Right atrium auricular region (tissue), 2 donors: ENCODE measurements around the gene NDUFA13. TPM values are rescaled to one million over a fixed set of nuclear protein-coding genes. Genes with fewer than 3 reads are reported as not detected.

Source experiments
- DNase-seq: peaks from one replicate; pipeline ENCODE4 v3.0.0-alpha.2; 2019; ENCODE audit warnings: low spot score
- H3K27ac ChIP-seq, 2 donors: fragments of 200-600 bp; sonication (generic); 1 replicate in 1 of 2; 2 replicates in 1 of 2; pipeline ENCODE4 v1.5.1; 2016 to 2019
- H3K27me3 ChIP-seq, 2 donors: fragments of 200-600 bp; sonication (generic); one replicate each; pipeline versions ENCODE4 v1.5.1 to v1.6.0; 2017 to 2019
- H3K36me3 ChIP-seq: fragments of 200-600 bp; sonication (generic); one replicate; pipeline ENCODE4 v1.5.1; 2016
- H3K4me1 ChIP-seq, 2 donors: fragments of 200-600 bp; sonication (generic); one replicate each; pipeline versions ENCODE4 v1.5.1 to v1.6.0; 2017 to 2019
- H3K4me3 ChIP-seq, 2 donors: fragments of 200-600 bp; sonication (generic); 1 replicate in 1 of 2; 2 replicates in 1 of 2; pipeline ENCODE4 v1.5.1; 2017 to 2019; ENCODE audit warnings: mild to moderate bottlenecking in 1 of 2, moderate library complexity in 1 of 2
- H3K9me3 ChIP-seq, 2 donors: fragments of 200-600 bp; sonication (generic); one replicate each; pipeline ENCODE4 v1.5.1; 2019
- CTCF ChIP-seq, 2 donors: fragments of 200-600 bp; sonication (generic); IDR thresholded peaks; one replicate each; pipeline ENCODE4 v1.5.1; 2019; ENCODE audit warnings: antibody characterized with exemption in 2 of 2
- total RNA-seq, 2 donors: library from RNA; depleted of rRNA; stranded (reverse); fragments of >200 nt; gene quantifications; one replicate each; pipeline ENCODE4 v1.1.0, GENCODE V29; 2016

Gene NDUFA13
- total RNA-seq, 2 donors from 2014 or later = 59.3 to 198 TPM

GRCh38 chr19:19562665-19563347 is 46.8 kb downstream of the NDUFA13 start:
- Histone ChIP-seq H3K27ac (no peak overlapping the region), H3K27me3 (no peaks in the 10 kb centered on the region), H3K4me1 (no peaks in the 10 kb centered on the region), H3K36me3 (no peaks in the 10 kb centered on the region), H3K4me3 (no peak overlapping the region), H3K9me3 (no peaks in the 10 kb centered on the region)
- DNase-seq = no peak
- TF ChIP-seq CTCF (IDR thresholded peaks at IDR 0.05) = no peak

- Histone ChIP-seq H3K27me3 (no peaks in the 10 kb centered on the region), H3K27ac (no peak overlapping the region), H3K4me1 (no peaks in the 10 kb centered on the region), H3K9me3 (no peaks in the 10 kb centered on the region), H3K36me3 (no peaks in the 10 kb centered on the region), H3K4me3 (no peak overlapping the region)
- DNase-seq = no peak
- no peak for TF ChIP-seq CTCF (IDR thresholded peaks at IDR 0.05)
Measured at GRCh38 chr19:19563348-19563848, 47.4 kb downstream of the NDUFA13 start.

- Histone ChIP-seq H3K36me3 (no peaks in the 10 kb centered on the region), H3K4me1 (no peaks in the 10 kb centered on the region), H3K27me3 (no peaks in the 10 kb centered on the region), H3K4me3 (no peak overlapping the region), H3K27ac (no peak overlapping the region), H3K9me3 (no peaks in the 10 kb centered on the region)
- no peak for TF ChIP-seq CTCF (IDR thresholded peaks at IDR 0.05)
- DNase-seq = no peak
Measured at GRCh38 chr19:19566306-19566705, 50.3 kb downstream of the NDUFA13 start.

GRCh38 chr19:19567391-19567790 is 51.4 kb downstream of the NDUFA13 start:
- no peak overlapping the region for H3K4me3 ChIP-seq
- H3K9me3 ChIP-seq = no peaks in the 10 kb centered on the region
- no peaks in the 10 kb centered on the region for H3K27me3 ChIP-seq
- no peaks in the 10 kb centered on the region for H3K4me1 ChIP-seq
- no peak for TF ChIP-seq CTCF (IDR thresholded peaks at IDR 0.05)
- no peak for DNase-seq
- H3K36me3 ChIP-seq = no peaks in the 10 kb centered on the region
- no peak overlapping the region for H3K27ac ChIP-seq

- H3K27ac ChIP-seq = no peak overlapping the region
- no peaks in the 10 kb centered on the region for H3K4me1 ChIP-seq
- no peaks in the 10 kb centered on the region for H3K36me3 ChIP-seq
- TF ChIP-seq CTCF (IDR thresholded peaks at IDR 0.05) = no peak
- no peaks in the 10 kb centered on the region for H3K27me3 ChIP-seq
- H3K4me3 ChIP-seq = no peak overlapping the region
- H3K9me3 ChIP-seq = no peaks in the 10 kb centered on the region
- no peak for DNase-seq
Measured at GRCh38 chr19:19568802-19569756, 53.1 kb downstream of the NDUFA13 start.
